ENCODE data around the gene SASH3. TPM values are rescaled to one million over a fixed set of nuclear protein-coding genes. Genes with fewer than 3 reads are reported as not detected.

The SASH3 gene
- polyA plus RNA-seq, 1 donor (not counting 4 experiments of a cell fraction or from before 2014, with no cell fraction given): 0.09 TPM

GRCh38 chrX:129792586-129793291 lies 13.0 kb downstream of the SASH3 start:
- Histone ChIP-seq H3K4me2 (ENCODE audit: control insufficient read depth, extremely low read depth, insufficient read depth, low read depth, low read length) (no peak overlapping the region), H3K4me3 (ENCODE audit: control insufficient read depth in 2 of 3, extremely low read depth in 1 of 3, insufficient read depth in 2 of 3, low read depth in 1 of 3, low read length in 3 of 3) (no peak overlapping the region), H3K36me3 (ENCODE audit: control insufficient read depth in 2 of 2, extremely low read depth in 1 of 2, insufficient read depth in 2 of 2, low read length in 2 of 2) (no peaks in the 10 kb centered on the region), H3K4me1 (ENCODE audit: control insufficient read depth, extremely low read depth, insufficient read depth, low read length) (no peaks in the 10 kb centered on the region), H3K9me1 (ENCODE audit: control insufficient read depth, extremely low read depth, insufficient read depth, low read length) (no peaks in the 10 kb centered on the region), H3K9me3 (ENCODE audit: control insufficient read depth, low read depth, low read length) (no peaks in the 10 kb centered on the region), H2AFZ (ENCODE audit: control insufficient read depth, low read length) (no peak overlapping the region), H3K79me2 (ENCODE audit: control insufficient read depth, insufficient read depth, low read length) (no peaks in the 10 kb centered on the region), H3K27ac (ENCODE audit: control insufficient read depth, insufficient read depth, low read length) (no peak overlapping the region), H3K9ac (ENCODE audit: control insufficient read depth, extremely low read depth, insufficient read depth, low read length) (no peak overlapping the region), H3K27me3 (ENCODE audit: control insufficient read depth, extremely low read depth, insufficient read depth, low read length) (no peaks in the 10 kb centered on the region), H4K20me1 (ENCODE audit: control insufficient read depth, extremely low read depth, insufficient read depth, low read length) (no peaks in the 10 kb centered on the region)
- TF ChIP-seq CTCF (optimal IDR thresholded peaks at IDR 0.05 in 1 of 3, IDR thresholded peaks at IDR 0.05 in 1 of 3, conservative IDR thresholded peaks at IDR 0.05 in 1 of 3; ENCODE audit: extremely low read depth in 1 of 3, insufficient read depth in 2 of 3, low read length in 3 of 3) (no peak), EZH2 (IDR thresholded peaks at IDR 0.05; ENCODE audit: low read length) (no peak)
- FAIRE-seq: no peak
- dilution Hi-C loops (cut with MboI; ENCODE audit: extremely low pct_ligation_motif_present, low sequenced_read_pairs): loop anchor here (10.0 kb wide), 1 partner anchor 48 kb away; no protein-coding TSS in a partner anchor
- DNase-seq (ENCODE audit: low read depth, low spot score): no peak

GRCh38 chrX:129793604-129794191 lies 13.9 kb downstream of the SASH3 start:
- no peaks in the 10 kb centered on the region for H3K79me2 ChIP-seq (ENCODE audit: control insufficient read depth, insufficient read depth, low read length)
- H4K20me1 ChIP-seq (ENCODE audit: control insufficient read depth, extremely low read depth, insufficient read depth, low read length): no peaks in the 10 kb centered on the region
- no peak overlapping the region for H2AFZ ChIP-seq (ENCODE audit: control insufficient read depth, low read length)
- no peaks in the 10 kb centered on the region for H3K36me3 ChIP-seq (ENCODE audit: control insufficient read depth in 2 of 2, extremely low read depth in 1 of 2, insufficient read depth in 2 of 2, low read length in 2 of 2)
- DNase-seq (ENCODE audit: low read depth, low spot score) (no peak), FAIRE-seq (no peak)
- no peak overlapping the region for H3K27ac ChIP-seq (ENCODE audit: control insufficient read depth, insufficient read depth, low read length)
- H3K9me1 ChIP-seq (ENCODE audit: control insufficient read depth, extremely low read depth, insufficient read depth, low read length): no peaks in the 10 kb centered on the region
- H3K9me3 ChIP-seq (ENCODE audit: control insufficient read depth, low read depth, low read length): no peaks in the 10 kb centered on the region
- H3K9ac ChIP-seq (ENCODE audit: control insufficient read depth, extremely low read depth, insufficient read depth, low read length): no peak overlapping the region
- no peaks in the 10 kb centered on the region for H3K27me3 ChIP-seq (ENCODE audit: control insufficient read depth, extremely low read depth, insufficient read depth, low read length)
- no peaks in the 10 kb centered on the region for H3K4me1 ChIP-seq (ENCODE audit: control insufficient read depth, extremely low read depth, insufficient read depth, low read length)
- TF ChIP-seq CTCF (optimal IDR thresholded peaks at IDR 0.05 in 1 of 3, IDR thresholded peaks at IDR 0.05 in 1 of 3, conservative IDR thresholded peaks at IDR 0.05 in 1 of 3; ENCODE audit: extremely low read depth in 1 of 3, insufficient read depth in 2 of 3, low read length in 3 of 3): no peak
- TF ChIP-seq EZH2 (IDR thresholded peaks at IDR 0.05; ENCODE audit: low read length): no peak
- no peak overlapping the region for H3K4me3 ChIP-seq (ENCODE audit: control insufficient read depth in 2 of 3, extremely low read depth in 1 of 3, insufficient read depth in 2 of 3, low read depth in 1 of 3, low read length in 3 of 3)
- H3K4me2 ChIP-seq (ENCODE audit: control insufficient read depth, extremely low read depth, insufficient read depth, low read depth, low read length): no peak overlapping the region
- dilution Hi-C loops (cut with MboI; ENCODE audit: extremely low pct_ligation_motif_present, low sequenced_read_pairs): loop anchor here (10.0 kb wide), 1 partner anchor 49 kb away; no protein-coding TSS in a partner anchor
